Uterus (tissue), 2 donors: ENCODE data around the gene CUZD1.

Experiments used
- POLR2A ChIP-seq, 2 donors: fragments of 450-650 bp; IDR thresholded peaks; one replicate each; pipeline ENCODE4 v1.6.1; 2016; ENCODE audit warnings: antibody characterized with exemption in 2 of 2, mild to moderate bottlenecking in 1 of 2, moderate library complexity in 1 of 2
- TF ChIP-seq, protein P1 (sequence below), 4 experiments: fragments of 200-600 bp in 2 of 4; fragments of 450-650 bp in 2 of 4; sonication (generic) in 2 of 4; IDR thresholded peaks; one replicate each; pipeline ENCODE4 v1.5.1; 2016 to 2019; ENCODE audit warnings: antibody characterized with exemption in 4 of 4, mild to moderate bottlenecking in 2 of 4, moderate library complexity in 1 of 4

DNA sequence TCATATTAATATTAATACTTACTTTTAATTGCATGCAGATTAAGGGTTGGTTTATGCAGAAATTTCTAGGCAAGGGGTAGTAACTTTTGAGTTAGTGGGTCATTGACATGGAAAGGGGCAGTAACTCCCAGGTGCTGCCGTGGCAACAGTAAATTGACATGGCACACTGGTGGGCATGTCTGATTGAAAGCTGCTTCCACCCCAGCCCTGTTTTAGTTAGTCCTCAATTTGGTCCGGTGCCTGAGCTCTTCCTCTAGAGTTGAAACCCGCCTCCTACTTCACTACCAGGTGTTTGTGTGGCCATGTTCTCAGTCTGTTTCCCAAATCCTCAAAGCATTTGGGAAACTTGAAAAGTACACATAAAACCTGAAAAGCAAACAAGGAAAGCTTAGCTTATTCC, 18.4 kb downstream of the CUZD1 start:
- TF ChIP-seq, protein P1, sequence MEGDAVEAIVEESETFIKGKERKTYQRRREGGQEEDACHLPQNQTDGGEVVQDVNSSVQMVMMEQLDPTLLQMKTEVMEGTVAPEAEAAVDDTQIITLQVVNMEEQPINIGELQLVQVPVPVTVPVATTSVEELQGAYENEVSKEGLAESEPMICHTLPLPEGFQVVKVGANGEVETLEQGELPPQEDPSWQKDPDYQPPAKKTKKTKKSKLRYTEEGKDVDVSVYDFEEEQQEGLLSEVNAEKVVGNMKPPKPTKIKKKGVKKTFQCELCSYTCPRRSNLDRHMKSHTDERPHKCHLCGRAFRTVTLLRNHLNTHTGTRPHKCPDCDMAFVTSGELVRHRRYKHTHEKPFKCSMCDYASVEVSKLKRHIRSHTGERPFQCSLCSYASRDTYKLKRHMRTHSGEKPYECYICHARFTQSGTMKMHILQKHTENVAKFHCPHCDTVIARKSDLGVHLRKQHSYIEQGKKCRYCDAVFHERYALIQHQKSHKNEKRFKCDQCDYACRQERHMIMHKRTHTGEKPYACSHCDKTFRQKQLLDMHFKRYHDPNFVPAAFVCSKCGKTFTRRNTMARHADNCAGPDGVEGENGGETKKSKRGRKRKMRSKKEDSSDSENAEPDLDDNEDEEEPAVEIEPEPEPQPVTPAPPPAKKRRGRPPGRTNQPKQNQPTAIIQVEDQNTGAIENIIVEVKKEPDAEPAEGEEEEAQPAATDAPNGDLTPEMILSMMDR (IDR thresholded peaks at IDR 0.05): no peak
- TF ChIP-seq POLR2A (IDR thresholded peaks at IDR 0.05): no peak
